ENCODE measurements around the gene ARL15. TPM values are rescaled to one million over a fixed set of nuclear protein-coding genes. Genes with fewer than 3 reads are reported as not detected.

The ARL15 gene
- total RNA-seq, 1 experiment from 2014 or later: 6.9 TPM

DNA sequence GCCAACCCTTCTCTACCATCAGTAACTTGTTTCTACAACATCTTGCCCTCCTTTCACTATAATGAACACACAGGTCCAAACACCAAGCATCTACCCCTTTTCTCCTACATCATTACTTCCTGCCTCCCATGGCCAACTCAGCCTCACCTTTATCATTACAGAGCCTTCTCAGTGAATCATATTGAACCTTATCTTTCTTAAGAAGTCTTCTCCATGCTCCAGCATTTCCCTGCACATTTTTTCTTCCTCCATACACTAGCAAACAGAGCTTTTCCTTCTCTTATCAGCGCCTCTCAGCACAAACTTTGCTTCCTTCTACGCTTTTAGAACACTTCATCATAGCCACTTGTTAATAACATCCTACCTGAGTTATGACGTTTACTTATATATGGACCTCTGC lies 148.2 kb downstream of the ARL15 start:
- CTCF ChIA-PET: no interaction called here
- TF ChIP-seq EZH2 (IDR thresholded peaks at IDR 0.05; ENCODE audit: low read length, unreplicated experiment) (no peak), EZH2phosphoT487 (IDR thresholded peaks at IDR 0.05; ENCODE audit: borderline replicate concordance, low read length) (no peak)
- TF ChIP-seq, protein P1, sequence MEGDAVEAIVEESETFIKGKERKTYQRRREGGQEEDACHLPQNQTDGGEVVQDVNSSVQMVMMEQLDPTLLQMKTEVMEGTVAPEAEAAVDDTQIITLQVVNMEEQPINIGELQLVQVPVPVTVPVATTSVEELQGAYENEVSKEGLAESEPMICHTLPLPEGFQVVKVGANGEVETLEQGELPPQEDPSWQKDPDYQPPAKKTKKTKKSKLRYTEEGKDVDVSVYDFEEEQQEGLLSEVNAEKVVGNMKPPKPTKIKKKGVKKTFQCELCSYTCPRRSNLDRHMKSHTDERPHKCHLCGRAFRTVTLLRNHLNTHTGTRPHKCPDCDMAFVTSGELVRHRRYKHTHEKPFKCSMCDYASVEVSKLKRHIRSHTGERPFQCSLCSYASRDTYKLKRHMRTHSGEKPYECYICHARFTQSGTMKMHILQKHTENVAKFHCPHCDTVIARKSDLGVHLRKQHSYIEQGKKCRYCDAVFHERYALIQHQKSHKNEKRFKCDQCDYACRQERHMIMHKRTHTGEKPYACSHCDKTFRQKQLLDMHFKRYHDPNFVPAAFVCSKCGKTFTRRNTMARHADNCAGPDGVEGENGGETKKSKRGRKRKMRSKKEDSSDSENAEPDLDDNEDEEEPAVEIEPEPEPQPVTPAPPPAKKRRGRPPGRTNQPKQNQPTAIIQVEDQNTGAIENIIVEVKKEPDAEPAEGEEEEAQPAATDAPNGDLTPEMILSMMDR (conservative IDR thresholded peaks at IDR 0.05; ENCODE audit: low read depth, low read length): no peak
- POLR2A ChIA-PET (ENCODE audit: unreplicated experiment): no interaction called here

DNA sequence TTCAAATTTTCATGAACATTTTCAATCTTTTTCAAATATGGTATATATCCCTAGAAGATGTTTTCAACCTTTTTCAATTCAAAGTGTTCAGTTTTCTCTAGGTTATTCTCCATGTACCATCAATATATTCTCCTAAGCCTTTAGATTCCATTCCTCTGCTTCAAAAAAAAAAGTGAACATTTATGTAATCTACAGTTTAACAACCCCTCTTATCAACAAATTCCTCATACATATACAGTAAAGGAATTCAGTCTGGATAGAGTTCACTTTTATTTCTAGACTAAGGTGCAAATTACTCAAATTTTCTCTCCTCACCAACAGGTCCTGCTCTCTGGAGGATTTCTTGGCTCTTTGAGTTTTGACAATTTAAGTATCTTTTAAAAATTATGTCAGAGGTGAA lies 150.0 kb downstream of the ARL15 start:
- H3K9me2 ChIP-seq (replicated peaks; ENCODE audit: low read length): no peaks in the 10 kb centered on the region
- no peaks in the 10 kb centered on the region for H3K36me3 ChIP-seq (ENCODE audit: low read depth, low read length)
- H3K4me3 ChIP-seq (ENCODE audit: low read length): no peak overlapping the region
- no peak overlapping the region for H3K4me2 ChIP-seq (ENCODE audit: low read length)
- H3K9me3 ChIP-seq (ENCODE audit: low read length): no peaks in the 10 kb centered on the region
- DNase-seq (no peak), ATAC-seq (no peak)
- no peaks in the 10 kb centered on the region for H3F3A ChIP-seq (ENCODE audit: low read length, unreplicated experiment)
- no peak overlapping the region for H2AFZ ChIP-seq (ENCODE audit: low read length)
- CTCF ChIA-PET: no interaction called here
- no peak overlapping the region for H3K27ac ChIP-seq (ENCODE audit: low read length)
- H3K9ac ChIP-seq (ENCODE audit: low read length): no peak overlapping the region
- intact Hi-C loops (cut with micrococcal nuclease): no loop called here
- no peaks in the 10 kb centered on the region for H3K79me2 ChIP-seq (ENCODE audit: low read length)
- POLR2A ChIA-PET (ENCODE audit: unreplicated experiment): no interaction called here
- no peaks in the 10 kb centered on the region for H3K27me3 ChIP-seq (ENCODE audit: low read length)
- H3K4me1 ChIP-seq (ENCODE audit: insufficient read depth, low read length): no peaks in the 10 kb centered on the region
- H4K20me1 ChIP-seq (ENCODE audit: low read length): no peaks in the 10 kb centered on the region
- TF ChIP-seq EZH2phosphoT487 (IDR thresholded peaks at IDR 0.05; ENCODE audit: borderline replicate concordance, low read length) (no peak), EZH2 (IDR thresholded peaks at IDR 0.05; ENCODE audit: low read length, unreplicated experiment) (no peak)
- TF ChIP-seq, protein P1 (conservative IDR thresholded peaks at IDR 0.05; ENCODE audit: low read depth, low read length): no peak
- no TSS peak for BruUV-seq (replicated peaks)

More for the DNA sequence above, 148.2 kb downstream of the ARL15 start:
- intact Hi-C loops (cut with micrococcal nuclease): no loop called here
- DNase-seq (no peak), ATAC-seq (no peak)
- no peaks in the 10 kb centered on the region for H3K9me2 ChIP-seq (replicated peaks; ENCODE audit: low read length)
- H3K9ac ChIP-seq (ENCODE audit: low read length): no peak overlapping the region
- no peaks in the 10 kb centered on the region for H3K9me3 ChIP-seq (ENCODE audit: low read length)
- H3K79me2 ChIP-seq (ENCODE audit: low read length): no peaks in the 10 kb centered on the region
- no TSS peak for BruUV-seq (replicated peaks)
- H3K36me3 ChIP-seq (ENCODE audit: low read depth, low read length): no peaks in the 10 kb centered on the region
- no peaks in the 10 kb centered on the region for H3F3A ChIP-seq (ENCODE audit: low read length, unreplicated experiment)
- H3K27ac ChIP-seq (ENCODE audit: low read length): no peak overlapping the region
- no peak overlapping the region for H3K4me2 ChIP-seq (ENCODE audit: low read length)
- no peaks in the 10 kb centered on the region for H3K4me1 ChIP-seq (ENCODE audit: insufficient read depth, low read length)
- no peak overlapping the region for H2AFZ ChIP-seq (ENCODE audit: low read length)
- H3K27me3 ChIP-seq (ENCODE audit: low read length): no peaks in the 10 kb centered on the region
- no peaks in the 10 kb centered on the region for H4K20me1 ChIP-seq (ENCODE audit: low read length)
- H3K4me3 ChIP-seq (ENCODE audit: low read length): no peak overlapping the region

DNA sequence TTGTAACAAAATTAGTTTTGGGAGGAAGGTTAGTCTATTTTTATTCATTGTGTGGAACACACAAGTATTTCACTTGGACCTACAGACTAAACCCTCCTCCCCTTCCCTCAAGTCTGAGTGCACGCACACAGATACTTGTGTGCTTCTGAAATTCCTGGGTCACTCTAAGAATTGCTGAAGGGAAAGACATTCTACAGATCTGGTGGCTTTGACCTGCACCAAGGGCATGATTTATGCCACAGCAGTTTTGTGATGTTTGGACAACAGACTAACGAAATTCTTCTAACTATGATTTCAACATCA lies 150.5 kb downstream of the ARL15 start:
- H3K4me1 ChIP-seq (ENCODE audit: insufficient read depth, low read length): no peaks in the 10 kb centered on the region
- no peaks in the 10 kb centered on the region for H3K27me3 ChIP-seq (ENCODE audit: low read length)
- no peak overlapping the region for H3K9ac ChIP-seq (ENCODE audit: low read length)
- H3K79me2 ChIP-seq (ENCODE audit: low read length): no peaks in the 10 kb centered on the region
- no peaks in the 10 kb centered on the region for H3K9me3 ChIP-seq (ENCODE audit: low read length)
- intact Hi-C loops (cut with micrococcal nuclease): no loop called here
- TF ChIP-seq EZH2 (IDR thresholded peaks at IDR 0.05; ENCODE audit: low read length, unreplicated experiment): no peak
- TF ChIP-seq EZH2phosphoT487 (IDR thresholded peaks at IDR 0.05; ENCODE audit: borderline replicate concordance, low read length): no peak
- TF ChIP-seq, protein P1 (conservative IDR thresholded peaks at IDR 0.05; ENCODE audit: low read depth, low read length): no peak
- H3K9me2 ChIP-seq (replicated peaks; ENCODE audit: low read length): no peaks in the 10 kb centered on the region
- H3K27ac ChIP-seq (ENCODE audit: low read length): no peak overlapping the region
- no peaks in the 10 kb centered on the region for H3K36me3 ChIP-seq (ENCODE audit: low read depth, low read length)
- no TSS peak for BruUV-seq (replicated peaks)
- no peak overlapping the region for H2AFZ ChIP-seq (ENCODE audit: low read length)
- H4K20me1 ChIP-seq (ENCODE audit: low read length): no peaks in the 10 kb centered on the region
- ATAC-seq: no peak
- no peak overlapping the region for H3K4me3 ChIP-seq (ENCODE audit: low read length)
- POLR2A ChIA-PET (ENCODE audit: unreplicated experiment): no interaction called here
- CTCF ChIA-PET: no interaction called here
- no peak for DNase-seq
- no peak overlapping the region for H3K4me2 ChIP-seq (ENCODE audit: low read length)
- no peaks in the 10 kb centered on the region for H3F3A ChIP-seq (ENCODE audit: low read length, unreplicated experiment)

Data from PC-3 (cell line).